PC-9 (cell line): ENCODE results near the gene CEP70. TPM values are rescaled to one million over a fixed set of nuclear protein-coding genes. Genes with fewer than 3 reads are reported as not detected.

Source experiments
- BruUV-seq: library from RNA; stranded (reverse); fragments of 400-500 nt; replicated peaks from 2 replicates; lab custom pipeline; 2021; lab: Mats Ljungman, UMichigan
- CTCF ChIA-PET: fragments of 300-600 bp; sonication (Branson Sonifier 250); formaldehyde crosslinking; loops from one replicate; lab custom pipeline; 2022; ENCODE audit warnings: antibody characterized with exemption; lab: Charles Lee
- POLR2A ChIA-PET: fragments of 300-600 bp; sonication (Branson Sonifier 250); formaldehyde crosslinking; loops from one replicate; lab custom pipeline; 2022; ENCODE audit warnings: antibody characterized with exemption; ENCODE audit not compliant: unreplicated experiment; lab: Charles Lee
- DNase-seq, 2 experiments: peaks; one replicate each; pipeline versions ENCODE4 v3.0.0 to v3.0.0-alpha.2; 2015 to 2022; ENCODE audit warnings: mixed read lengths in 1 of 2
- H2AFZ ChIP-seq: fragments of 200-600 bp; sonication (generic); 2 replicates; pipeline ENCODE4 v1.8.1; 2017; ENCODE audit warnings: antibody characterized with exemption
- H3F3A ChIP-seq: fragments of 200-600 bp; sonication (generic); 2 replicates; pipeline ENCODE4 v1.8.1; 2017; ENCODE audit warnings: antibody characterized with exemption, mild to moderate bottlenecking, low read depth; ENCODE audit not compliant: insufficient read depth
- H3K27ac ChIP-seq: fragments of 200-600 bp; sonication (generic); 2 replicates; pipeline ENCODE4 v1.6.1; 2016; ENCODE audit warnings: mixed run types
- H3K27me3 ChIP-seq: fragments of 200-600 bp; sonication (generic); 2 replicates; pipeline ENCODE4 v1.6.1; 2016; ENCODE audit warnings: low read depth, mixed run types; ENCODE audit not compliant: insufficient read depth
- H3K36me3 ChIP-seq: fragments of 200-600 bp; sonication (generic); 2 replicates; pipeline ENCODE4 v1.6.1; 2016; ENCODE audit warnings: low read depth, mixed run types
- H3K4me1 ChIP-seq: fragments of 200-600 bp; sonication (generic); replicated peaks from 2 replicates; pipeline ENCODE4 v1.6.1; 2016; ENCODE audit warnings: mixed run types; ENCODE audit not compliant: insufficient read depth
- H3K4me2 ChIP-seq: fragments of 200-600 bp; sonication (generic); 2 replicates; pipeline ENCODE4 v1.6.1; 2017; ENCODE audit warnings: mixed run types
- H3K4me3 ChIP-seq: fragments of 200-600 bp; sonication (generic); 2 replicates; pipeline ENCODE4 v1.6.1; 2016; ENCODE audit warnings: mixed run types
- H3K79me2 ChIP-seq: fragments of 200-600 bp; sonication (generic); 2 replicates; pipeline ENCODE4 v1.6.1; 2017; ENCODE audit warnings: low read depth, mixed run types
- H3K9me2 ChIP-seq: fragments of 200-600 bp; sonication (generic); 2 replicates; pipeline ENCODE4 v1.8.1; 2017; ENCODE audit warnings: mild to moderate bottlenecking; ENCODE audit not compliant: insufficient read depth
- H3K9me3 ChIP-seq: fragments of 200-600 bp; sonication (generic); 2 replicates; pipeline ENCODE4 v1.8.1; 2016; ENCODE audit warnings: low read depth; ENCODE audit not compliant: insufficient read depth
- H4K20me1 ChIP-seq: fragments of 200-600 bp; sonication (generic); 2 replicates; pipeline ENCODE4 v1.8.1; 2017; ENCODE audit not compliant: insufficient read depth
- EZH2 ChIP-seq: fragments of 200-600 bp; sonication (generic); IDR thresholded peaks from 2 replicates; pipeline ENCODE4 v1.8.0; 2017; ENCODE audit warnings: antibody characterized with exemption, low read depth
- intact Hi-C: fragments of 100-400 bp; cut with micrococcal nuclease; formaldehyde crosslinking; loops from one replicate; pipeline ENCODE4 v1.10.0; 2022; ENCODE audit not compliant: unreplicated experiment
- total RNA-seq: library from RNA; stranded (reverse); gene quantifications from 2 replicates; pipeline ENCODE4 v1.2.3, GENCODE V29; 2021
- TF ChIP-seq, protein P1 (sequence below): fragments of 200-600 bp; sonication (generic); conservative IDR thresholded peaks from 2 replicates; pipeline ENCODE4 v1.6.1; 2017; ENCODE audit warnings: mixed run types, antibody characterized with exemption, mild to moderate bottlenecking, moderate library complexity

The CEP70 gene
- total RNA-seq, 1 experiment from 2014 or later = 73.6 TPM

DNA sequence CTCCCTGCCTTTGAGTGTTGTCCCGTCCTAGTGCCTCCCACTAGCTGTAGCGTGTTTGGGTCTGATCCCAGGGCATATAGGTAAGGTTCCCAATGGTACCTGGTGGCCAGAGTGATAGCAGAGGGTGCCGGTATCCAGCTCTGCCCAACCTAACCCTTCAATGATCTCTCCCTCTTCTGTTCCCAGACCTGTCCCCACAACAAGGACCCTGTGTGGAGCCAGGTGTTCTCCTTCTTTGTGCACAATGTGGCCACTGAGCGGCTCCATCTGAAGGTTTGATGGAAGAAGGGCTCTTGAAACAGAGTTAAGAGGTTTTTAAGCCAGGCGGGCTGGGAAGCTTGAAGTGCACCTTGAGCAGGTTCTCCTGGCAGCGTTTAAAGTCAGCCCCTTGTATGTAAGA lies 124.2 kb downstream of the CEP70 start:
- Histone ChIP-seq H3K9me3 (no peaks in the 10 kb centered on the region), H2AFZ (no peak overlapping the region), H3K27ac (no peak overlapping the region), H3K79me2 (no peaks in the 10 kb centered on the region), H3K9me2 (0 out of 2 replicates have a peak, but pooled peaks cover 4% of the 10 kb centered on the region), H3F3A (no peaks in the 10 kb centered on the region), H3K4me1 (no peaks in the 10 kb centered on the region), H3K4me3 (no peak overlapping the region), H3K4me2 (no peak overlapping the region), H3K36me3 (no peaks in the 10 kb centered on the region), H3K27me3 (no peaks in the 10 kb centered on the region), H4K20me1 (no peaks in the 10 kb centered on the region)
- TF ChIP-seq, protein P1, sequence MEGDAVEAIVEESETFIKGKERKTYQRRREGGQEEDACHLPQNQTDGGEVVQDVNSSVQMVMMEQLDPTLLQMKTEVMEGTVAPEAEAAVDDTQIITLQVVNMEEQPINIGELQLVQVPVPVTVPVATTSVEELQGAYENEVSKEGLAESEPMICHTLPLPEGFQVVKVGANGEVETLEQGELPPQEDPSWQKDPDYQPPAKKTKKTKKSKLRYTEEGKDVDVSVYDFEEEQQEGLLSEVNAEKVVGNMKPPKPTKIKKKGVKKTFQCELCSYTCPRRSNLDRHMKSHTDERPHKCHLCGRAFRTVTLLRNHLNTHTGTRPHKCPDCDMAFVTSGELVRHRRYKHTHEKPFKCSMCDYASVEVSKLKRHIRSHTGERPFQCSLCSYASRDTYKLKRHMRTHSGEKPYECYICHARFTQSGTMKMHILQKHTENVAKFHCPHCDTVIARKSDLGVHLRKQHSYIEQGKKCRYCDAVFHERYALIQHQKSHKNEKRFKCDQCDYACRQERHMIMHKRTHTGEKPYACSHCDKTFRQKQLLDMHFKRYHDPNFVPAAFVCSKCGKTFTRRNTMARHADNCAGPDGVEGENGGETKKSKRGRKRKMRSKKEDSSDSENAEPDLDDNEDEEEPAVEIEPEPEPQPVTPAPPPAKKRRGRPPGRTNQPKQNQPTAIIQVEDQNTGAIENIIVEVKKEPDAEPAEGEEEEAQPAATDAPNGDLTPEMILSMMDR = no peak
- no peak for TF ChIP-seq EZH2
- CTCF ChIA-PET = no interaction called here
- intact Hi-C loops = no loop called here
- no TSS peak for BruUV-seq
- DNase-seq = no peak
- POLR2A ChIA-PET = no interaction called here

DNA sequence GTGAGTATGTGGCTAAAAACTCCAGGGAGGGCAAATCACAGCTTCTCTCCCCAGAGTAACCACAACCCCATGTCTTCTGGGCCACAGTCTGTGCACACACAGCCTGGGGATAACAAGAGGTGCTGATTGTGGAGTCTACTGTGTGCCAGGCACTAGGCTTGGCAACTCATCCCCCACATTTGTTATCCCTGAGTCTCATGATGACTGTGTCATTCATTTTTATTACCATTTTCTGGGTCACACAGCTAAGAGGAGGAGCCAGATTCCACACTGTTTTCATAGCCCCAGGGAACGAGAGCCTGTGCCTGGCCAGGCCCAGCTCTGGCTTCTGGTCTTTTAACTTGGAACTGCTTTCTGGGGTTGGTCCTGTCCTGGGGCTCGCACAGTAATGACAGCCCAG lies 125.2 kb downstream of the CEP70 start:
- Histone ChIP-seq H3K27ac (no peak overlapping the region), H3K79me2 (no peaks in the 10 kb centered on the region), H3K4me2 (no peak overlapping the region), H3K9me3 (no peaks in the 10 kb centered on the region), H3F3A (no peaks in the 10 kb centered on the region), H3K4me3 (no peak overlapping the region), H3K4me1 (no peaks in the 10 kb centered on the region), H4K20me1 (no peaks in the 10 kb centered on the region), H2AFZ (no peak overlapping the region), H3K36me3 (no peaks in the 10 kb centered on the region), H3K9me2 (0 out of 2 replicates have a peak, but pooled peaks cover 4% of the 10 kb centered on the region), H3K27me3 (no peaks in the 10 kb centered on the region)
- intact Hi-C loops = no loop called here
- no peak for DNase-seq
- ChIA-PET POLR2A (interaction anchor here (0.7 kb wide), 1 partner anchor 185 kb away, joined by 6 read pairs; no protein-coding TSS in a partner anchor), CTCF (interaction anchor here (0.6 kb wide), 1 partner anchor 452 kb away, joined by 14 read pairs; no protein-coding TSS in a partner anchor)
- no TSS peak for BruUV-seq
- TF ChIP-seq EZH2 = no peak
- TF ChIP-seq, protein P1 = no peak

DNA sequence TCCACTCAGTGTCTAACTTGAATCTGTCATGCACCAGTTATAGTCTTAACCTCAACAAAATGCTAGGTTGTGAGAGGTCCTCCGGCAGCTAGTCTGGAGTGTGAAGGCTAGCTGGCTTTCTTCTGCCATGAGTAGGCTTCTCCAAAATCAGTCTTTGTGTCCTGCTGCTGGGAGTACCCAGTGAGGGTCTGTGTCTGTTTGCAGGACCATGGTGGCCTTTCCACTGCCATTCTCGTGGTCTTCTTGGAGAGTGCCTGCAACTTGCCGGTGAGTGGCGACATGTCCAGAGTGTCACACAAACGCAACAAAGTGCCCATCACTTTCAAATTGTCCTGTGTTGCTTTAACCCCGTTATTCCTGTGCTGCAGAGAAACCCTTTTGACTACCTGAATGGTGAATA lies 125.6 kb downstream of the CEP70 start:
- no peaks in the 10 kb centered on the region for H3F3A ChIP-seq
- no peaks in the 10 kb centered on the region for H3K4me1 ChIP-seq
- no peaks in the 10 kb centered on the region for H3K27me3 ChIP-seq
- no peak for TF ChIP-seq EZH2
- TF ChIP-seq, protein P1 = no peak
- H3K36me3 ChIP-seq = no peaks in the 10 kb centered on the region
- no peaks in the 10 kb centered on the region for H4K20me1 ChIP-seq
- no peak for DNase-seq
- H3K4me2 ChIP-seq = no peak overlapping the region
- intact Hi-C loops = no loop called here
- H3K9me2 ChIP-seq = 0 out of 2 replicates have a peak, but pooled peaks cover 4% of the 10 kb centered on the region
- no peak overlapping the region for H2AFZ ChIP-seq
- H3K4me3 ChIP-seq = no peak overlapping the region
- no peaks in the 10 kb centered on the region for H3K9me3 ChIP-seq
- no peak overlapping the region for H3K27ac ChIP-seq
- no peaks in the 10 kb centered on the region for H3K79me2 ChIP-seq
- POLR2A ChIA-PET = no interaction called here
- CTCF ChIA-PET = interaction anchor here (0.6 kb wide), 1 partner anchor 452 kb away, joined by 14 read pairs; no protein-coding TSS in a partner anchor
- BruUV-seq = no TSS peak
